BJ (cell line): ENCODE results near the gene ACLY. TPM values are rescaled to one million over a fixed set of nuclear protein-coding genes. Genes with fewer than 3 reads are reported as not detected.

Source experiments
- CTCF ChIA-PET: fragments of 350-600 bp; formaldehyde crosslinking; extraction: SDS; loops from one replicate; lab custom pipeline; 2021; ENCODE audit warnings: antibody characterized with exemption, inconsistent platforms; lab: Yijun Ruan, JAX
- POLR2A ChIA-PET: fragments of 300-600 bp; sonication (Branson Sonifier 250); formaldehyde crosslinking; extraction: SDS; loops from one replicate; lab custom pipeline; 2021; ENCODE audit warnings: antibody characterized with exemption; lab: Charles Lee
- DNase-seq: peaks from one replicate; pipeline ENCODE4 v3.0.0-alpha.2; 2011; ENCODE audit warnings: low read depth
- H3K27me3 ChIP-seq: 2 replicates; pipeline ENCODE4 v1.6.0; 2011; ENCODE audit warnings: low read length; ENCODE audit not compliant: control insufficient read depth, insufficient read depth
- H3K36me3 ChIP-seq: 2 replicates; pipeline ENCODE4 v1.5.1; 2011; ENCODE audit warnings: low read length; ENCODE audit not compliant: control insufficient read depth, insufficient read depth
- H3K4me3 ChIP-seq: 2 replicates; pipeline ENCODE4 v1.5.1; 2011; ENCODE audit warnings: low read depth, mild to moderate bottlenecking, control low read depth, low read length
- CTCF ChIP-seq: IDR thresholded peaks from 2 replicates; pipeline ENCODE4 v1.5.1; 2011; ENCODE audit warnings: low read depth, mild to moderate bottlenecking, control low read depth, inconsistent platforms, low read length, moderate library complexity; ENCODE audit not compliant: insufficient read depth
- polyA plus RNA-seq: library from polyadenylated mRNA; depleted of rRNA; stranded (reverse); fragments of >200 nt; gene quantifications from 2 replicates; pipeline ENCODE4 v1.2.3, GENCODE V29; 2011

ACLY gene
- polyA plus RNA-seq, 1 experiment: 170 TPM

GRCh38 chr17:41868568-41868967 is 50.2 kb downstream of the ACLY start:
- H3K4me3 ChIP-seq: no peak overlapping the region
- no peaks in the 10 kb centered on the region for H3K27me3 ChIP-seq
- POLR2A ChIA-PET: no interaction called here
- peaks cover 23% of the 10 kb centered on the region for H3K36me3 ChIP-seq
- CTCF ChIA-PET: no interaction called here
- no peak for TF ChIP-seq CTCF
- no peak for DNase-seq

- no peak for TF ChIP-seq CTCF
- Histone ChIP-seq H3K4me3 (peak overlapping the region; percentile 28), H3K27me3 (no peaks in the 10 kb centered on the region), H3K36me3 (peaks cover 14% of the 10 kb centered on the region)
- CTCF ChIA-PET: interaction anchor here (0.8 to 2.2 kb wide), 5 partner anchors 13 to 236 kb away, joined by 3 to 4 read pairs (median 3); partner anchors contain the start of gene P3H4
- POLR2A ChIA-PET: interaction anchor here (0.6 to 0.7 kb wide), 3 partner anchors 30 to 127 kb away, joined by 3 to 6 read pairs (median 5); no protein-coding TSS in a partner anchor
- no peak for DNase-seq
These were observed 53.2 kb downstream of the ACLY start for GRCh38 chr17:41865596-41865893.

- ChIA-PET POLR2A (interaction anchor here (0.6 to 0.7 kb wide), 4 partner anchors 30 to 266 kb away, joined by 3 to 6 read pairs (median 4); no protein-coding TSS in a partner anchor), CTCF (interaction anchor here (0.6 to 2.2 kb wide), 8 partner anchors 14 to 236 kb away, joined by 3 to 4 read pairs (median 3); partner anchors contain the start of gene P3H4)
- Histone ChIP-seq H3K4me3 (peak within 1 kb of the TSS; percentile 97), H3K36me3 (peaks cover 8% of the 10 kb centered on the region), H3K27me3 (no peaks in the 10 kb centered on the region)
- TF ChIP-seq CTCF: no peak
- peak; percentile 37 for DNase-seq
These were observed 53.7 kb downstream of the ACLY start, which contains the start of gene KLHL11 for GRCh38 chr17:41864836-41865595. TSS of gene KLHL11 (minus strand) at chr17:41865423. CDS start at chr17:41865370, 53 bp downstream.

GRCh38 chr17:41864498-41864835 is 54.3 kb downstream of the ACLY start:
- no peak for TF ChIP-seq CTCF
- Histone ChIP-seq H3K36me3 (peaks cover 7% of the 10 kb centered on the region; the same call in 1 of the 2 replicates), H3K27me3 (no peaks in the 10 kb centered on the region), H3K4me3 (peak overlapping the region; percentile 97)
- ChIA-PET CTCF (interaction anchor here (0.6 to 2.2 kb wide), 5 partner anchors 15 to 64 kb away, joined by 3 to 4 read pairs (median 3); no protein-coding TSS in a partner anchor), POLR2A (interaction anchor here (0.6 kb wide), 1 partner anchor 267 kb away, joined by 4 read pairs; no protein-coding TSS in a partner anchor)
- DNase-seq: no peak

GRCh38 chr17:41863074-41863848 is 55.5 kb downstream of the ACLY start:
- ChIA-PET CTCF (interaction anchor here (0.6 to 2.2 kb wide), 3 partner anchors 9 to 97 kb away, joined by 3 to 4 read pairs (median 3); no protein-coding TSS in a partner anchor), POLR2A (no interaction called here)
- TF ChIP-seq CTCF: no peak
- peaks cover 6% of the 10 kb centered on the region; the same call in 1 of the 2 replicates for H3K36me3 ChIP-seq
- DNase-seq: no peak
- no peaks in the 10 kb centered on the region for H3K27me3 ChIP-seq
- H3K4me3 ChIP-seq: peak overlapping the region; percentile 97
